ENCODE results near the gene PIP4K2C.

The PIP4K2C gene

DNA sequence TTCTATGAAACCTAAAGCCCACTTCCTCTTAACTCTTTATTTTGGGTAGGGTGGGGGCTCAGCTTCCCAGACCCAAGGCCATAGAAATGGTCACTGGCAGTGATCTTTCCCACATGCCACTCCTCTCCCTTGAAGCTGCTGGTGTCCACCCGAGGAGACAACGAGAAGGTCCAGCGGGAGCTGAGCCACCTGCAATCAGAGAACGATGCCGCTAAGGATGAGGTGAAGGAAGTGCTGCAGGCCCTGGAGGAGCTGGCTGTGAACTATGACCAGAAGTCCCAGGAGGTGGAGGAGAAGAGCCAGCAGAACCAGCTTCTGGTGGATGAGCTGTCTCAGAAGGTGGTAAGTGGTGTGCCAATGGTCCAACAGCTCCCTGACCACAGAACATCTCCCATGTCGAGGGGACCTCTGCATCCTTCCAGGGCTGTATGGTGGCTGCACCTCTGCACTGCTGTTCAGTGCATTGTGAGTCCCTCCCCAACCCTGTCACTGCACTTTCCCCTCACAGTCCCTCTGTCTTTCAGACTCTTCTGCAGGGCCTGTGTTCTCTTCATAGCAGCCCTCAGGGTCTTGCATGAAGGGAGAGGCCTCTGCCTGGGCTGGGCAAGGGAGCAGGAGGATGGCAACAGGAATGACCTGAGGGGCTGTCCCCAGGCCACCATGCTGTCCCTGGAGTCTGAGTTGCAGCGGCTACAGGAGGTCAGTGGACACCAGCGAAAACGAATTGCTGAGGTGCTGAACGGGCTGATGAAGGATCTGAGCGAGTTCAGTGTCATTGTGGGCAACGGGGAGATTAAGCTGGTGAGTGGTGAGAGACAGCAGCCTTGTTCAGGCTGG is 18.8 kb upstream of the PIP4K2C start:
- in situ Hi-C loops (cut with MboI; ENCODE audit: low sequenced_read_pairs, unreplicated experiment): no loop called here
- no peak for TF ChIP-seq CTCF (IDR thresholded peaks at IDR 0.05; ENCODE audit: borderline replicate concordance, control extremely low read depth, extremely low read depth, insufficient read depth, missing control alignments)
- no peak for DNase-seq (ENCODE audit: low spot score)

DNA sequence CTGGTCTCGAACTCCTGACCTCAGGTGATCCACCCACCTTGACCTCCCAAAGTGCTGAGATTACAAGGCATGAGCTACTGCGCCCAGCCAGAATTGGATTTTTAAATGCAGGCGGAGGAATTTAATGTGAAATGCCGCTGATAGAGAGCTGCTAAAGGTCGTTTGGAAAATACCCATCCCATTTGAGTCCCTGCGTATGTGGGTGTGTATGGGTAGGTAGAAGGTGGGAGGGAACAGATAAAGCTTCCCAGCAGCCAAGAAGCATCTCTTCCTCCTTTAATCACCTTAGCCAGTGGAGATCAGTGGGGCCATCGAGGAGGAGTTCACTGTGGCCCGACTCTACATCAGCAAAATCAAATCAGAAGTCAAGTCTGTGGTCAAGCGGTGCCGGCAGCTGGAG is 16.2 kb upstream of the PIP4K2C start:
- DNase-seq (ENCODE audit: low spot score): no peak
- in situ Hi-C loops (cut with MboI; ENCODE audit: low sequenced_read_pairs, unreplicated experiment): no loop called here
- no peak for TF ChIP-seq CTCF (IDR thresholded peaks at IDR 0.05; ENCODE audit: borderline replicate concordance, control extremely low read depth, extremely low read depth, insufficient read depth, missing control alignments)

GRCh38 chr12:57575771-57576612 is 15.0 kb upstream of the PIP4K2C start:
- TF ChIP-seq CTCF (IDR thresholded peaks at IDR 0.05; ENCODE audit: borderline replicate concordance, control extremely low read depth, extremely low read depth, insufficient read depth, missing control alignments): no peak
- no peak for DNase-seq (ENCODE audit: low spot score)
- in situ Hi-C loops (cut with MboI; ENCODE audit: low sequenced_read_pairs, unreplicated experiment): no loop called here

GRCh38 chr12:57576613-57577160 is 14.3 kb upstream of the PIP4K2C start:
- no peak for TF ChIP-seq CTCF (IDR thresholded peaks at IDR 0.05; ENCODE audit: borderline replicate concordance, control extremely low read depth, extremely low read depth, insufficient read depth, missing control alignments)
- in situ Hi-C loops (cut with MboI; ENCODE audit: low sequenced_read_pairs, unreplicated experiment): no loop called here
- no peak for DNase-seq (ENCODE audit: low spot score)

DNA sequence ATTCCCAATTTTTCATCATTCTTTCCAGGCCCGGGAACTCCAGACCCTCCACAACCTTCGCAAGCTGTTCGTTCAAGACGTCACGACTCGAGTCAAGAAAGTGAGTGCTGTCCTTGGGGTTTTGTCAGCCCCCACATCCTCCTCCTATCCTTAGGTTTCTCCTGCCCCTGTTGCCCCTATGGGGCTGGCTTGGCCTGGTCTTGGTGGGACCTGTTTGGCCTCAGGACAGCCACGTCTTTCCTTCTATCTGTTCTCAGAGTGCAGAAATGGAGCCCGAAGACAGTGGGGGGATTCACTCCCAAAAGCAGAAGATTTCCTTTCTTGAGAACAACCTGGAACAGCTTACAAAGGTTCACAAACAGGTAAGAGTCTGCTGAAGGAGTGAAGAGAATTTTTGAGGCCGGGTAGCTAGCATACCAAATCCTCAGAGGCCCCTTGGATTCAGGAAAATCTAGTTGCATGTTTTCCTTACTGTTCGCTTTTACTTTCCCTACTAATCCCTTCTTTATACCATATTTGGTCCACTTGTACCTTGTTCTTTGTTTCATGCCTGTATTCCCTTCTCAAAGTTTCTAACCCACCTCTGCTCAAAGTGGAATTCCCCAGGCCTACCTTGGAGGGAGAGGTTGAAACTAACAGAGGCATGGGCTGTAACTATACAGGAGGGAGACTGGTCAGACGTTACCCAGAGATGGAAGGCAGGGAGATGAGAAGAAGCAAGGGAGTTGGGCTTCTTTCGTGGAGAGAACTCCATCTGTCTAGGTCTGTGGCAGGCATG is 12.8 kb upstream of the PIP4K2C start:
- TF ChIP-seq CTCF (IDR thresholded peaks at IDR 0.05; ENCODE audit: borderline replicate concordance, control extremely low read depth, extremely low read depth, insufficient read depth, missing control alignments): no peak
- in situ Hi-C loops (cut with MboI; ENCODE audit: low sequenced_read_pairs, unreplicated experiment): no loop called here
- DNase-seq (ENCODE audit: low spot score): no peak

GRCh38 chr12:57579011-57579410 is 12.0 kb upstream of the PIP4K2C start:
- DNase-seq (ENCODE audit: low spot score): no peak
- TF ChIP-seq CTCF (IDR thresholded peaks at IDR 0.05; ENCODE audit: borderline replicate concordance, control extremely low read depth, extremely low read depth, insufficient read depth, missing control alignments): no peak
- in situ Hi-C loops (cut with MboI; ENCODE audit: low sequenced_read_pairs, unreplicated experiment): no loop called here

All from GM13976 (cell line).